IMR-90 (cell line): ENCODE data around the gene MFNG. TPM values are rescaled to one million over a fixed set of nuclear protein-coding genes. Genes with fewer than 3 reads are reported as not detected.

Experiments used
- ATAC-seq: fragments of 200-7000 bp; cut with Tn5 transposase; 2 replicates; pipeline ENCODE4 v1.9.1; 2020; ENCODE audit warnings: low read depth, mild to moderate bottlenecking, moderate library complexity
- BruUV-seq: library from RNA; stranded (reverse); fragments of 400-500 nt; replicated peaks from 2 replicates; lab custom pipeline; 2021; lab: Mats Ljungman, UMichigan
- CTCF ChIA-PET: fragments of 300-600 bp; formaldehyde crosslinking; extraction: SDS; loops from one replicate; lab custom pipeline; 2021; ENCODE audit warnings: antibody characterized with exemption; lab: Yijun Ruan, JAX
- POLR2A ChIA-PET: fragments of 300-600 bp; sonication (Branson Sonifier 250); formaldehyde crosslinking; loops from one replicate; lab custom pipeline; 2022; ENCODE audit warnings: antibody characterized with exemption; ENCODE audit not compliant: unreplicated experiment; lab: Charles Lee
- DNase-seq: peaks from one replicate; pipeline ENCODE4 v3.0.0; 2013
- H2AFZ ChIP-seq: replicated peaks from 2 replicates; pipeline ENCODE3; 2013; ENCODE audit warnings: low read length, mild to moderate bottlenecking; ENCODE audit not compliant: poor library complexity
- H2AK5ac ChIP-seq: 2 replicates; pipeline ENCODE4 v1.6.1; 2013; ENCODE audit warnings: low read depth, low read length, inconsistent platforms
- H2AK9ac ChIP-seq: replicated peaks from 2 replicates; pipeline ENCODE3; 2013; ENCODE audit warnings: mild to moderate bottlenecking, low read depth, low read length, moderate library complexity; ENCODE audit not compliant: poor library complexity
- H2BK120ac ChIP-seq: 2 replicates; pipeline ENCODE4 v1.6.1; 2013; ENCODE audit warnings: low read depth, low read length, inconsistent platforms
- H2BK15ac ChIP-seq: 3 replicates; pipeline ENCODE4 v1.6.1; 2013; ENCODE audit warnings: low read depth, low read length, inconsistent platforms
- H2BK20ac ChIP-seq: 2 replicates; pipeline ENCODE4 v1.6.1; 2013; ENCODE audit warnings: low read depth, mild to moderate bottlenecking, inconsistent platforms, low read length, moderate library complexity
- H2BK5ac ChIP-seq: 2 replicates; pipeline ENCODE4 v1.6.1; 2013; ENCODE audit warnings: mild to moderate bottlenecking, low read depth, low read length, inconsistent platforms; ENCODE audit not compliant: poor library complexity, severe bottlenecking
- H3K14ac ChIP-seq: replicated peaks from 2 replicates; pipeline ENCODE4 v1.6.1; 2013; ENCODE audit warnings: low read depth, low read length, inconsistent platforms
- H3K18ac ChIP-seq: 2 replicates; pipeline ENCODE4 v1.6.1; 2013; ENCODE audit warnings: low read depth, low read length, control low read depth
- H3K23ac ChIP-seq: 2 replicates; pipeline ENCODE4 v1.6.1; 2013; ENCODE audit warnings: low read depth, low read length, inconsistent platforms
- H3K27ac ChIP-seq: 2 replicates; pipeline ENCODE4 v1.5.1; 2013; ENCODE audit warnings: mild to moderate bottlenecking, control low read depth, low read length; ENCODE audit not compliant: insufficient read depth
- H3K27me3 ChIP-seq: 2 replicates; pipeline ENCODE4 v1.6.1; 2013; ENCODE audit warnings: low read length; ENCODE audit not compliant: control insufficient read depth, insufficient read depth
- H3K36me3 ChIP-seq: 2 replicates; pipeline ENCODE4 v1.6.1; 2013; ENCODE audit warnings: low read length, mixed read lengths; ENCODE audit not compliant: control insufficient read depth, insufficient read depth
- H3K4ac ChIP-seq: 2 replicates; pipeline ENCODE4 v1.6.1; 2013; ENCODE audit warnings: low read depth, low read length, inconsistent platforms
- H3K4me1 ChIP-seq: 2 replicates; pipeline ENCODE4 v1.6.1; 2013; ENCODE audit warnings: low read length, mixed read lengths; ENCODE audit not compliant: control insufficient read depth, insufficient read depth
- H3K4me2 ChIP-seq: 2 replicates; pipeline ENCODE4 v1.6.1; 2013; ENCODE audit warnings: low read depth, mild to moderate bottlenecking, control low read depth, low read length, moderate library complexity
- H3K4me3 ChIP-seq: 2 replicates; pipeline ENCODE4 v1.5.1; 2013; ENCODE audit warnings: low read depth, mild to moderate bottlenecking, control low read depth, low read length, moderate library complexity; ENCODE audit not compliant: insufficient read depth
- H3K56ac ChIP-seq: 2 replicates; pipeline ENCODE4 v1.6.1; 2013; ENCODE audit warnings: low read length, inconsistent platforms; ENCODE audit not compliant: insufficient read depth; ENCODE audit errors: extremely low read depth
- H3K79me1 ChIP-seq, 2 experiments: 2 replicates each; pipeline ENCODE4 v1.6.1; 2013; ENCODE audit warnings: low read length in 2 of 2, inconsistent platforms in 1 of 2, low read depth in 1 of 2
- H3K9ac ChIP-seq: 2 replicates; pipeline ENCODE4 v1.6.1; 2013; ENCODE audit warnings: low read depth, low read length, control low read depth
- H3K9me1 ChIP-seq: 2 replicates; pipeline ENCODE4 v1.6.1; 2013; ENCODE audit warnings: low read length, inconsistent platforms; ENCODE audit not compliant: insufficient read depth
- H3K9me3 ChIP-seq: 2 replicates; pipeline ENCODE4 v1.6.1; 2013; ENCODE audit warnings: low read length; ENCODE audit not compliant: control insufficient read depth, insufficient read depth
- H4K20me1 ChIP-seq: 2 replicates; pipeline ENCODE4 v1.6.1; 2013; ENCODE audit warnings: low read length, inconsistent platforms; ENCODE audit not compliant: insufficient read depth
- H4K5ac ChIP-seq: 2 replicates; pipeline ENCODE4 v1.6.1; 2013; ENCODE audit warnings: mild to moderate bottlenecking, low read depth, low read length, control low read depth
- H4K8ac ChIP-seq, 2 experiments: 2 replicates each; pipeline ENCODE4 v1.6.1; 2013; ENCODE audit warnings: low read depth in 2 of 2, low read length in 2 of 2, control low read depth in 1 of 2, inconsistent platforms in 1 of 2
- H4K91ac ChIP-seq: 2 replicates; pipeline ENCODE4 v1.6.1; 2013; ENCODE audit warnings: low read depth, low read length, inconsistent platforms; ENCODE audit not compliant: insufficient read depth
- BHLHE40 ChIP-seq: fragments of 150-350 bp; IDR thresholded peaks from 2 replicates; pipeline ENCODE4 v1.6.1; 2016; ENCODE audit warnings: mild to moderate bottlenecking, low read depth, low read length
- CEBPB ChIP-seq: IDR thresholded peaks from 2 replicates; pipeline ENCODE4 v1.6.1; 2012; ENCODE audit warnings: low read depth, low read length, improper control_type of control experiment
- CHD1 ChIP-seq: IDR thresholded peaks from 2 replicates; pipeline ENCODE4 v1.6.1; 2012; ENCODE audit warnings: low read depth, low read length, improper control_type of control experiment
- CTCF ChIP-seq: conservative IDR thresholded peaks from 2 replicates; pipeline ENCODE4 v1.5.1; 2012; ENCODE audit warnings: mild to moderate bottlenecking, low read depth, low read length, improper control_type of control experiment
- ELK1 ChIP-seq: fragments of 150-350 bp; IDR thresholded peaks from 2 replicates; pipeline ENCODE4 v1.6.1; 2016; ENCODE audit warnings: low read depth, mild to moderate bottlenecking, low read length, moderate library complexity, borderline replicate concordance
- FOS ChIP-seq: fragments of 150-350 bp; IDR thresholded peaks from 2 replicates; pipeline ENCODE4 v1.6.1; 2016; ENCODE audit warnings: low read depth, low read length
- MAFK ChIP-seq: IDR thresholded peaks from 2 replicates; pipeline ENCODE4 v1.6.1; 2012; ENCODE audit warnings: low read depth, low read length, improper control_type of control experiment
- MAZ ChIP-seq: IDR thresholded peaks from 2 replicates; pipeline ENCODE4 v1.6.1; 2012; ENCODE audit warnings: low read depth, mild to moderate bottlenecking, low read length, improper control_type of control experiment, moderate library complexity, borderline replicate concordance
- MXI1 ChIP-seq: IDR thresholded peaks from 2 replicates; pipeline ENCODE4 v1.6.1; 2012; ENCODE audit warnings: low read depth, mild to moderate bottlenecking, low read length, moderate library complexity, borderline replicate concordance
- NFE2L2 ChIP-seq: fragments of 150-350 bp; IDR thresholded peaks from 2 replicates; pipeline ENCODE4 v1.6.1; 2016; ENCODE audit warnings: low read depth, mild to moderate bottlenecking, low read length
- POLR2A ChIP-seq: IDR thresholded peaks from 2 replicates; pipeline ENCODE4 v1.6.1; 2012; ENCODE audit warnings: mild to moderate bottlenecking, low read depth, low read length
- RAD21 ChIP-seq: IDR thresholded peaks from 2 replicates; pipeline ENCODE4 v1.6.1; 2012; ENCODE audit warnings: low read length, improper control_type of control experiment
- RCOR1 ChIP-seq: IDR thresholded peaks from 2 replicates; pipeline ENCODE4 v1.6.1; 2012; ENCODE audit warnings: mild to moderate bottlenecking, low read length, improper control_type of control experiment; ENCODE audit not compliant: insufficient replicate concordance
- SMC3 ChIP-seq: fragments of 150-350 bp; IDR thresholded peaks from 2 replicates; pipeline ENCODE4 v1.6.1; 2016; ENCODE audit warnings: low read depth, mild to moderate bottlenecking, antibody characterized with exemption, low read length, moderate library complexity
- WGBS, 2 experiments: methylation state at CpG; one replicate each; pipeline versions ENCODE4 v1.1.5 to v1.1.7; 2013; ENCODE audit warnings: missing lambda C conversion rate in 2 of 2; ENCODE audit not compliant: insufficient read length in 1 of 2; ENCODE audit errors: extremely low coverage in 2 of 2; 5-methylcytosine and 5-hydroxymethylcytosine counted together
- dilution Hi-C: fragments of 300-500 bp; cut with HindIII; formaldehyde crosslinking; loops from one replicate; pipeline ENCODE4 v1.14.3; 2018; ENCODE audit warnings: low sequenced_read_pairs; ENCODE audit not compliant: unreplicated experiment
- in situ Hi-C: fragments of 300-500 bp; cut with MboI; formaldehyde crosslinking; loops from 3 replicates; pipeline ENCODE4 v1.14.3; 2019; ENCODE audit warnings: low sequenced_read_pairs, inconsistent platforms, mixed read lengths
- intact Hi-C: fragments of 100-400 bp; cut with micrococcal nuclease; formaldehyde crosslinking; loops from 2 replicates; pipeline ENCODE4 v1.10.0; 2022
- polyA plus RNA-seq, 3 experiments: library from polyadenylated mRNA; depleted of rRNA; stranded (reverse); fragments of >200 nt; gene quantifications; 2 replicates each; pipeline ENCODE4 v1.2.3, GENCODE V29; 2012; ENCODE audit warnings: low replicate concordance in 1 of 3
- total RNA-seq: library from RNA; depleted of rRNA; stranded (reverse); fragments of >200 nt; gene quantifications from 2 replicates; pipeline ENCODE4 v1.2.3, GENCODE V29; 2012

The MFNG gene
- total and polyA plus RNA-seq, 2 of the 4 experiments (the other 2 are of a cell fraction), result 0.15 TPM; not detected in 1

DNA sequence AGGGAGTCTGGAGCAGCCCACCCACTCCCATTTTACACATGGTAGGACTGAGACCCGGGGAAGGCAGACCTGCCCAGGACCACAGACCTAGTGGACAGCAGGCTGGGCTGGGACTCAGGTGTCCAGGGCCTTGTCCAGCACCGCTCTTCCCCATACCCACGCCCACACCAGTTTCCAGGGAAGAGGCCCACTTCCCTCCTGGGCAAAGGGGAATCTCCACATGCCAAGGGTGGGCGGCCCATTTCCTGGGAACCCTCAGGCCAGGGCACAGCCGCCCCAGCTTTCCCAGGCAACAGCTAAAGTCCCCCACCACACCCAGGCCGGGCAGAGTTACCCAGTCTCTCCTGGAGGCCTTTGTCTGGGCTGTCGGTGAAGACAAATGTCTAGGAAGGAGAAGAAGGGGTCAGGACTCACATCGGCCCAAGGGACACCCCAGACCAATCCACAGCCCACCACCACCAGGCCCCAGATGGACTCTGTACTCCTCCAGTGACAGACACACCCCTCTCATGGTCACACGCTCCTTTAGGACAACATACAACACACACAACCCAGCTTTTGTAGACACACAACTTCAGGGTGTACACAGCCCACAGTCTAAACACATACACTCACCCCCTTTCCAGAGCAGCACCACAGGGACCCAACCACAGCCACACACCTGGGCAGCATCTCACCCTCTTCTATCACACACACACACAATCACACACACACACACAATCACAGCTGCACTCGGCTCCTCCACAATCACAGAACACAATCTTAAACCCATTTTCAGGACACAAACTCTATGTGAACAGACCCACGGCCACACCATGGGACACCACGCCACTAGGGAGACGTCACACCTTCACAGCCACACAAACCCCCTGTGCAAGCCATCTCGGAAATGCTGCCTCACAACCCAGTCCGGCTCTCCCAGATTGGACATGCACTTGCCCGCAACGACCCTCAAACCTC lies 5.5 kb downstream of the MFNG start (continued):
- no peak for TF ChIP-seq BHLHE40

DNA sequence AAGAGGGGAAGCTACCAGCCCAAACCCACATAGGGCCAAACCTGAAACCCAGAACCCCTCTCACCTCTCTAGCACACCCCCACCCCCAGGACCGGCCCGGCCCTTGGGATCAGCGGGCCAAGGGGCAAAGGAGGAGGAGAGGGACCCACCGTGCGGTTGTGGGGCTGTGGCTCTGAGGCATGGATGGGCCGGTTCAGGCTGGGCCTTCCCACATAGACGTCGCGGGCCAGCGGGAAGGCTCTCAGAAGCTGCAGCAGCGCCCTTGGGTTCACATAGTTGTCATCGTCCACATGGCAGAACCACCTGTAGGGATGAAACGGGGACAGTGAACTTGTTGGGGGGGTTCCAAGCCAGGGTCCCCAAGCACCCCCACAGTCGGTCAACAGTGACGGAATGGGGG lies 7.0 kb downstream of the MFNG start:
- Histone ChIP-seq H2AK5ac (no peak overlapping the region), H3K4me2 (no peak overlapping the region), H3K36me3 (no peaks in the 10 kb centered on the region), H4K5ac (no peak overlapping the region), H3K4me1 (peaks cover 6% of the 10 kb centered on the region), H3K4ac (no peak overlapping the region), H3K9me1 (no peaks in the 10 kb centered on the region), H3K56ac (no peak overlapping the region), H2BK5ac (no peak overlapping the region), H2BK120ac (no peak overlapping the region), H3K18ac (no peak overlapping the region), H4K20me1 (no peaks in the 10 kb centered on the region), H3K14ac (no peak overlapping the region), H4K91ac (no peak overlapping the region), H3K79me1 (no peaks in the 10 kb centered on the region), H2AK9ac (peak overlapping the region; percentile 42), H3K27me3 (peaks cover 38% of the 10 kb centered on the region), H2BK20ac (no peak overlapping the region), H3K23ac (no peak overlapping the region), H3K9ac (no peak overlapping the region), H4K8ac (no peak overlapping the region), H3K27ac (no peak overlapping the region), H2BK15ac (no peak overlapping the region), H3K9me3 (no peaks in the 10 kb centered on the region), H2AFZ (peak overlapping the region; percentile 72), H3K4me3 (no peak overlapping the region)
- ATAC-seq (no peak), DNase-seq (no peak)
- no TSS peak for BruUV-seq
- in situ Hi-C loops (no loop called here), dilution Hi-C loops (no loop called here), intact Hi-C loops (no loop called here)
- ChIA-PET POLR2A (no interaction called here), CTCF (no interaction called here)
- 50% methylated on average over 1 of the region's 15 CpGs; no CpG with 5 or more reads in 1 of the 2 experiments for WGBS, 2 experiments
- no peak for TF ChIP-seq RCOR1
- TF ChIP-seq CHD1, result no peak
- TF ChIP-seq ELK1, result no peak
- TF ChIP-seq CTCF, result no peak
- TF ChIP-seq MAZ, result no peak
- no peak for TF ChIP-seq POLR2A
- no peak for TF ChIP-seq FOS
- no peak for TF ChIP-seq SMC3
- TF ChIP-seq NFE2L2, result no peak
- TF ChIP-seq MAFK, result no peak
- TF ChIP-seq CEBPB, result no peak
- no peak for TF ChIP-seq MXI1
- TF ChIP-seq RAD21, result no peak
